Mesenchymal stem cell (in vitro differentiated cells and primary cell): ENCODE data around the gene OTUD4. TPM values are rescaled to one million over a fixed set of nuclear protein-coding genes. Genes with fewer than 3 reads are reported as not detected.
A peak's percentile ranks its signal among the peaks of the same experiment; 100 is the strongest.
"Not testable (repeated sequence)": the region's sequence is repeated elsewhere in the genome, so short reads cannot be mapped to it uniquely, and the experiment has no call there.

Experiments
- DNase-seq: peaks from one replicate; pipeline ENCODE4 v3.0.0-alpha.2; 2013
- H2AFZ ChIP-seq: one replicate; pipeline ENCODE4 v1.6.1; 2013; ENCODE audit warnings: low read depth, mild to moderate bottlenecking, control low read depth, inconsistent platforms, low read length, moderate library complexity
- H2AK5ac ChIP-seq: 2 replicates; pipeline ENCODE4 v1.6.1; 2013; ENCODE audit warnings: low read length, moderate library complexity, mild to moderate bottlenecking, inconsistent platforms; ENCODE audit not compliant: severe bottlenecking
- H2BK120ac ChIP-seq: one replicate; pipeline ENCODE4 v1.6.1; 2013; ENCODE audit warnings: low read depth, mild to moderate bottlenecking, inconsistent platforms, low read length, moderate library complexity
- H2BK12ac ChIP-seq, 2 experiments: one replicate each; pipeline ENCODE4 v1.6.1; 2013; ENCODE audit warnings: inconsistent platforms in 2 of 2, low read length in 2 of 2, mild to moderate bottlenecking in 2 of 2, moderate library complexity in 2 of 2, control low read depth in 1 of 2
- H2BK15ac ChIP-seq: one replicate; pipeline ENCODE4 v1.6.1; 2013; ENCODE audit warnings: mild to moderate bottlenecking, low read depth, inconsistent platforms; ENCODE audit not compliant: poor library complexity, severe bottlenecking
- H2BK5ac ChIP-seq: 2 replicates; pipeline ENCODE4 v1.6.1; 2013; ENCODE audit warnings: low read depth, mild to moderate bottlenecking, low read length, control low read depth, inconsistent platforms; ENCODE audit not compliant: poor library complexity, severe bottlenecking
- H3K14ac ChIP-seq, 2 experiments: one replicate each; pipeline ENCODE4 v1.6.1; 2013; ENCODE audit warnings: inconsistent platforms in 2 of 2, low read length in 2 of 2, control low read depth in 1 of 2, mild to moderate bottlenecking in 1 of 2, moderate library complexity in 1 of 2
- H3K18ac ChIP-seq, 2 experiments: one replicate each; pipeline ENCODE4 v1.6.1; 2013; ENCODE audit warnings: inconsistent platforms in 2 of 2, low read length in 2 of 2, control low read depth in 1 of 2, low read depth in 1 of 2, mild to moderate bottlenecking in 1 of 2
- H3K23ac ChIP-seq, 2 experiments: one replicate each; pipeline ENCODE4 v1.6.1; 2013; ENCODE audit warnings: inconsistent platforms in 2 of 2, low read length in 2 of 2, mild to moderate bottlenecking in 2 of 2, moderate library complexity in 2 of 2, control low read depth in 1 of 2
- H3K27ac ChIP-seq: 2 replicates; pipeline ENCODE4 v1.5.1; 2013; ENCODE audit warnings: mild to moderate bottlenecking, moderate library complexity, low read length, control low read depth, inconsistent platforms; ENCODE audit not compliant: poor library complexity, severe bottlenecking
- H3K27me3 ChIP-seq, 2 experiments: 2 replicates each; pipeline versions ENCODE4 v1.6.1 to v1.7.0; 2013; ENCODE audit warnings: low read length in 2 of 2, mild to moderate bottlenecking in 2 of 2, moderate library complexity in 2 of 2, control low read depth in 1 of 2, inconsistent platforms in 1 of 2; ENCODE audit not compliant: control insufficient read depth in 1 of 2, insufficient read depth in 1 of 2
- H3K36me3 ChIP-seq, 2 experiments: 2 replicates each; pipeline versions ENCODE4 v1.6.1 to v1.7.0; 2013; ENCODE audit warnings: low read length in 2 of 2, control low read depth in 1 of 2, inconsistent platforms in 1 of 2, low read depth in 1 of 2, mild to moderate bottlenecking in 1 of 2; ENCODE audit not compliant: insufficient read depth in 2 of 2, control insufficient read depth in 1 of 2
- H3K4ac ChIP-seq, 2 experiments: one replicate each; pipeline ENCODE4 v1.6.1; 2013; ENCODE audit warnings: inconsistent platforms in 2 of 2, low read length in 2 of 2, mild to moderate bottlenecking in 2 of 2, moderate library complexity in 2 of 2, control low read depth in 1 of 2, low read depth in 1 of 2
- H3K4me1 ChIP-seq: 2 replicates; pipeline ENCODE4 v1.6.1; 2013; ENCODE audit warnings: low read depth, low read length, control low read depth; ENCODE audit not compliant: control insufficient read depth, insufficient read depth
- H3K4me2 ChIP-seq: 2 replicates; pipeline ENCODE4 v1.6.1; 2013; ENCODE audit warnings: low read length, mild to moderate bottlenecking, inconsistent platforms; ENCODE audit not compliant: poor library complexity, severe bottlenecking
- H3K4me3 ChIP-seq, 2 experiments: 2 replicates each; pipeline versions ENCODE4 v1.5.1 to v1.7.0; 2013; ENCODE audit warnings: low read length in 2 of 2, mild to moderate bottlenecking in 2 of 2, control low read depth in 1 of 2, low read depth in 1 of 2; ENCODE audit not compliant: insufficient read depth in 1 of 2
- H3K79me1 ChIP-seq: replicated peaks from 2 replicates; pipeline ENCODE4 v1.6.1; 2013; ENCODE audit warnings: mild to moderate bottlenecking, control low read depth, low read length, inconsistent platforms; ENCODE audit not compliant: poor library complexity, severe bottlenecking
- H3K9ac ChIP-seq: 2 replicates; pipeline ENCODE4 v1.7.0; 2013; ENCODE audit warnings: mild to moderate bottlenecking, low read length, moderate library complexity
- H3K9me3 ChIP-seq: 2 replicates; pipeline ENCODE4 v1.7.0; 2013; ENCODE audit warnings: mild to moderate bottlenecking, low read length; ENCODE audit not compliant: control insufficient read depth
- H4K8ac ChIP-seq: one replicate; pipeline ENCODE4 v1.6.1; 2013; ENCODE audit warnings: inconsistent platforms, mild to moderate bottlenecking, low read length, moderate library complexity
- H4K91ac ChIP-seq: one replicate; pipeline ENCODE4 v1.6.1; 2013; ENCODE audit warnings: mild to moderate bottlenecking, low read length, inconsistent platforms
- WGBS: methylation state at CpG from one replicate; pipeline ENCODE4 v1.1.7; 2013; ENCODE audit warnings: mixed read lengths; 5-methylcytosine and 5-hydroxymethylcytosine counted together
- polyA plus RNA-seq, 2 experiments: library from polyadenylated mRNA; stranded (reverse); fragments of 200-250 nt; gene quantifications; one replicate each; pipeline ENCODE4 v1.2.3, GENCODE V29; 2013

OTUD4 gene, protein sequence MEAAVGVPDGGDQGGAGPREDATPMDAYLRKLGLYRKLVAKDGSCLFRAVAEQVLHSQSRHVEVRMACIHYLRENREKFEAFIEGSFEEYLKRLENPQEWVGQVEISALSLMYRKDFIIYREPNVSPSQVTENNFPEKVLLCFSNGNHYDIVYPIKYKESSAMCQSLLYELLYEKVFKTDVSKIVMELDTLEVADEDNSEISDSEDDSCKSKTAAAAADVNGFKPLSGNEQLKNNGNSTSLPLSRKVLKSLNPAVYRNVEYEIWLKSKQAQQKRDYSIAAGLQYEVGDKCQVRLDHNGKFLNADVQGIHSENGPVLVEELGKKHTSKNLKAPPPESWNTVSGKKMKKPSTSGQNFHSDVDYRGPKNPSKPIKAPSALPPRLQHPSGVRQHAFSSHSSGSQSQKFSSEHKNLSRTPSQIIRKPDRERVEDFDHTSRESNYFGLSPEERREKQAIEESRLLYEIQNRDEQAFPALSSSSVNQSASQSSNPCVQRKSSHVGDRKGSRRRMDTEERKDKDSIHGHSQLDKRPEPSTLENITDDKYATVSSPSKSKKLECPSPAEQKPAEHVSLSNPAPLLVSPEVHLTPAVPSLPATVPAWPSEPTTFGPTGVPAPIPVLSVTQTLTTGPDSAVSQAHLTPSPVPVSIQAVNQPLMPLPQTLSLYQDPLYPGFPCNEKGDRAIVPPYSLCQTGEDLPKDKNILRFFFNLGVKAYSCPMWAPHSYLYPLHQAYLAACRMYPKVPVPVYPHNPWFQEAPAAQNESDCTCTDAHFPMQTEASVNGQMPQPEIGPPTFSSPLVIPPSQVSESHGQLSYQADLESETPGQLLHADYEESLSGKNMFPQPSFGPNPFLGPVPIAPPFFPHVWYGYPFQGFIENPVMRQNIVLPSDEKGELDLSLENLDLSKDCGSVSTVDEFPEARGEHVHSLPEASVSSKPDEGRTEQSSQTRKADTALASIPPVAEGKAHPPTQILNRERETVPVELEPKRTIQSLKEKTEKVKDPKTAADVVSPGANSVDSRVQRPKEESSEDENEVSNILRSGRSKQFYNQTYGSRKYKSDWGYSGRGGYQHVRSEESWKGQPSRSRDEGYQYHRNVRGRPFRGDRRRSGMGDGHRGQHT
- 16.7 TPM for polyA plus RNA-seq (2013, experiment 1 of 2)
- 16.8 TPM for polyA plus RNA-seq (2013, experiment 2 of 2)

DNA sequence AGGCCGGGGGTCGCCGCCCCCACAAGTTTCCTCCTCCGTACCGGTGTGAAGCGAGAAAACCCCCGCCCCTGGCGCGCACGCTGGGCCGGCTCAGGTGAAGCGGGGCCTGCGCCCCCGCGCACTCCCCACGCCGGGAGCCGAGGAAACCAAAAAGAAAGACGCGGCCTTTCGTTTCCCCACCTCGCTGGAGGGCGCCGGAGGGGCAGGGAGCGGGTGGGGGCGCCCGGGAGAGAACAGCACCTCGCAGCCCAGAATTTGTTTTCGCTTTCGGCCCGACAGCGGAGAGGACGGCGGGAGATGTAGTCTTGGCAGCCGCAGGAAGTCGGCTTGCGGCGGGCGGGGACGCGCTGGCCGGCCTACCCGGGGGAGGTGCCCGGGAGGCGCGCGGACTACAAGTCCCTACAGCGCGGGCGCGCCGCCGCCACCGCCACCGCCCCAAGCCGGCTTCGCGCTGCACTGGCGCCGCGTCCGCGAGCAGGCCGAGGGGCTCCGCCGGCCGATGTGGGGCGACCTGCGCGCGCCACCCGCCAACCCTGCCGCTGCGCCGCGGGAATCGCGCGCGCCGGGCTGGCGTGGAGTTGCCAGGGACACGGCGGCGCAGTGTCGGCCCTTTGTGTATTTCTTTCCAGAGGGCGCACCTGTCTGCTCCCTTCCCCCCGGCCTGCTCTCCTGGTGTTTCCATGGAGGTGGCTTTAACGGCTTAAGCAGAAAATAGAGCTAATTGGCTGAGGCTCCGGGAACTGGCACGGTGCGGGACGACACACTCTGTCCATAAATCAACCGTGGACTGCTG lies at the start of gene OTUD4:
Gene OTUD4 (minus strand): TSS at position 292 of the 793 bp plus-strand sequence. CDS start 616 bp downstream, outside the sequence.
- Histone ChIP-seq H2BK120ac (peak within 1 kb of the TSS; percentile 92), H2BK15ac (peak within 1 kb of the TSS; percentile 69), H2AFZ (peak within 1 kb of the TSS; percentile 91), H4K8ac (peak within 1 kb of the TSS; percentile 93), H3K27ac (peak within 1 kb of the TSS; percentile 74), H3K23ac (peak within 1 kb of the TSS in 1 of 2 experiments; percentile 59), H2AK5ac (no peak within 1 kb of the TSS), H3K36me3 (no peaks in the 10 kb centered on the region), H4K91ac (peak within 1 kb of the TSS; percentile 75), H3K18ac (peak within 1 kb of the TSS; percentile 87 to 95), H3K79me1 (peaks cover 3% of the 10 kb centered on the region), H3K14ac (peak within 1 kb of the TSS in 1 of 2 experiments; percentile 89), H3K4me3 (peak within 1 kb of the TSS; percentile 89 to 93), H3K4me1 (peaks cover 4% of the 10 kb centered on the region), H3K9me3 (no peaks in the 10 kb centered on the region), H3K4me2 (peak within 1 kb of the TSS; percentile 83), H3K4ac (peak within 1 kb of the TSS; percentile 70 to 92), H2BK12ac (peak within 1 kb of the TSS in 1 of 2 experiments; percentile 54), H2BK5ac (peak within 1 kb of the TSS; percentile 19), H3K9ac (peak within 1 kb of the TSS; percentile 94), H3K27me3 (no peaks in the 10 kb centered on the region)
- peak; percentile 96 for DNase-seq
- under 1% methylated on average over 75 of the region's 94 CpGs for WGBS

DNA sequence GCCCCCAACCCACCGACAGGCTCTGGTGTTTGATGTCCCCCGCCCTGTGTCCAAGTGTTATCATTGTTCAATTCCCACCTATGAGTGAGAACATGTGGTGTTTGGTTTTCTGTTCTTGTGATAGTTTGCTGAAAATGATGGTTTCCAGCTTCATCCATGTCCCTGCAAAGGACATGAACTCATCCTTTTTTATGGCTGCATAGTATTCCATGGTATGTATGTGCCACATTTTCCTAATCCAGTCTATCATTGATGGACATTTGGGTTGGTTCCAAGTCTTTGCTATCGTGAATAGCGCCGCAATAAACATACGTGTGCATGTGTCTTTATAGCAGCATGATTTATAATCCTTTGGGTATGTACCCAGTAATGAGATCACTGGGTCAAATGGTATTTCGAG lies 42.8 kb upstream of the OTUD4 start:
- 84% methylated on average over 5 of the region's 7 CpGs for WGBS
- not testable (repeated sequence) for H3K27ac ChIP-seq, H3K23ac ChIP-seq, H2BK5ac ChIP-seq, H2BK120ac ChIP-seq, H3K36me3 ChIP-seq, H3K27me3 ChIP-seq, H3K4ac ChIP-seq, H2BK12ac ChIP-seq, H3K4me3 ChIP-seq, H3K4me1 ChIP-seq, H2AFZ ChIP-seq, H4K91ac ChIP-seq, H3K79me1 ChIP-seq, DNase-seq, H2AK5ac ChIP-seq, H3K9ac ChIP-seq, H3K4me2 ChIP-seq, H3K14ac ChIP-seq, H3K18ac ChIP-seq, H3K9me3 ChIP-seq, H2BK15ac ChIP-seq, H4K8ac ChIP-seq

DNA sequence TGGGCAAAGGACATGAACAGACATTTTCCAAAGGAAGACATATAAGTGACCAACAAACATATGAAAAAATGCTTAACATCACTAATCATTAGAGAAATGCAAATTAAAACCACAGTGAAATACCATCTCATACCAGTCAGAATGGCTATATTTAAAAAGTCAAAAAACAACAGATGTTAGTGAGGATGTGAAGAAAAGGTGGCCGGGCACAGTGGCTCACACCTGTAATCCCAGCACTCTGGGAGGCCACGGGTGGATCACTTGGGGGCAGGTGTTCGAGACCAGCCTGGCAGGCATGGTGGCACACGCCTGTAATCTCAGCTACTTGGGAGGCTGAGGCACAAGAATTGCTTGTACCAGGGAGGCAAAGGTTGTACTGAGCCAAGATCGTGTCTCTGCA lies 41.1 kb upstream of the OTUD4 start:
- H3K27ac ChIP-seq, H3K9ac ChIP-seq, H4K91ac ChIP-seq, H3K23ac ChIP-seq, H2BK12ac ChIP-seq, H3K36me3 ChIP-seq, H3K9me3 ChIP-seq, H2BK5ac ChIP-seq, H2AK5ac ChIP-seq, H3K4me2 ChIP-seq, H3K4ac ChIP-seq, H3K14ac ChIP-seq, DNase-seq, H3K79me1 ChIP-seq, H3K27me3 ChIP-seq, H4K8ac ChIP-seq, H2BK15ac ChIP-seq, H3K4me1 ChIP-seq, H3K18ac ChIP-seq, H3K4me3 ChIP-seq, H2BK120ac ChIP-seq, H2AFZ ChIP-seq: not testable (repeated sequence)
- WGBS: 92% methylated on average over 5 of the region's 5 CpGs
